Trophoblast cell (in vitro differentiated cells and primary cell): ENCODE data around the gene ZNF554.

Experiments used
- DNase-seq, 2 donors: peaks; one replicate each; pipeline ENCODE4 v3.0.0-alpha.2; 2016
- H2AFZ ChIP-seq: 2 replicates; pipeline ENCODE4 v1.6.1; 2013; ENCODE audit warnings: low read length, moderate library complexity, mild to moderate bottlenecking; ENCODE audit not compliant: insufficient read depth, poor library complexity
- H2AK5ac ChIP-seq: 2 replicates; pipeline ENCODE4 v1.6.1; 2013; ENCODE audit warnings: mild to moderate bottlenecking, low read length
- H2BK120ac ChIP-seq: 2 replicates; pipeline ENCODE4 v1.6.1; 2013; ENCODE audit warnings: low read length, mild to moderate bottlenecking, moderate library complexity; ENCODE audit not compliant: insufficient read depth, poor library complexity
- H2BK12ac ChIP-seq: 2 replicates; pipeline ENCODE4 v1.6.1; 2013; ENCODE audit warnings: mild to moderate bottlenecking, low read length, moderate library complexity
- H2BK5ac ChIP-seq: 2 replicates; pipeline ENCODE4 v1.6.1; 2013; ENCODE audit warnings: low read length, low read depth, moderate library complexity, mild to moderate bottlenecking; ENCODE audit not compliant: poor library complexity
- H3K14ac ChIP-seq: 2 replicates; pipeline ENCODE4 v1.6.1; 2013; ENCODE audit warnings: mild to moderate bottlenecking, low read length
- H3K18ac ChIP-seq: 2 replicates; pipeline ENCODE4 v1.6.1; 2013; ENCODE audit warnings: mild to moderate bottlenecking, low read length
- H3K23ac ChIP-seq: 2 replicates; pipeline ENCODE4 v1.6.1; 2013; ENCODE audit warnings: low read length
- H3K27ac ChIP-seq: 2 replicates; pipeline ENCODE4 v1.5.1; 2013; ENCODE audit warnings: low read depth, mild to moderate bottlenecking, inconsistent platforms, low read length, moderate library complexity
- H3K27me3 ChIP-seq: 2 replicates; pipeline ENCODE4 v1.6.1; 2013; ENCODE audit warnings: inconsistent platforms, mild to moderate bottlenecking, low read length, moderate library complexity; ENCODE audit not compliant: insufficient read depth
- H3K36me3 ChIP-seq, 2 experiments: 1 replicate in 1 of 2; 2 replicates in 1 of 2; pipeline ENCODE4 v1.6.1; 2013; ENCODE audit warnings: low read length in 2 of 2, mild to moderate bottlenecking in 2 of 2, moderate library complexity in 1 of 2; ENCODE audit not compliant: insufficient read depth in 2 of 2, control insufficient read depth in 1 of 2
- H3K4ac ChIP-seq: 2 replicates; pipeline ENCODE4 v1.6.1; 2013; ENCODE audit warnings: low read depth, mild to moderate bottlenecking, low read length, moderate library complexity
- H3K4me1 ChIP-seq, 2 experiments: 1 replicate in 1 of 2; 2 replicates in 1 of 2; pipeline ENCODE4 v1.6.1; 2013; ENCODE audit warnings: low read length in 2 of 2, mild to moderate bottlenecking in 2 of 2, moderate library complexity in 1 of 2; ENCODE audit not compliant: insufficient read depth in 2 of 2, control insufficient read depth in 1 of 2
- H3K4me2 ChIP-seq: 2 replicates; pipeline ENCODE4 v1.6.1; 2013; ENCODE audit warnings: inconsistent platforms, mild to moderate bottlenecking, low read length, moderate library complexity
- H3K4me3 ChIP-seq: 2 replicates; pipeline ENCODE4 v1.5.1; 2013; ENCODE audit warnings: mild to moderate bottlenecking, low read depth, low read length, inconsistent platforms
- H3K79me1 ChIP-seq: one replicate; pipeline ENCODE4 v1.6.1; 2013; ENCODE audit warnings: low read length
- H3K79me2 ChIP-seq: 2 replicates; pipeline ENCODE4 v1.6.1; 2013; ENCODE audit warnings: low read length, mild to moderate bottlenecking; ENCODE audit not compliant: control insufficient read depth, insufficient read depth, poor library complexity
- H3K9ac ChIP-seq: 2 replicates; pipeline ENCODE4 v1.6.1; 2013; ENCODE audit warnings: mild to moderate bottlenecking, low read length
- H3K9me3 ChIP-seq: 2 replicates; pipeline ENCODE4 v1.6.1; 2013; ENCODE audit warnings: low read depth, mild to moderate bottlenecking, control low read depth, inconsistent platforms, low read length; ENCODE audit not compliant: insufficient read depth
- H4K12ac ChIP-seq: 2 replicates; pipeline ENCODE4 v1.6.1; 2013; ENCODE audit warnings: low read depth, mild to moderate bottlenecking, low read length, moderate library complexity
- H4K8ac ChIP-seq: 2 replicates; pipeline ENCODE4 v1.6.1; 2013; ENCODE audit warnings: low read depth, mild to moderate bottlenecking, low read length, moderate library complexity
- H4K91ac ChIP-seq: one replicate; pipeline ENCODE4 v1.6.1; 2013; ENCODE audit warnings: low read depth, mild to moderate bottlenecking, low read length, moderate library complexity
- WGBS: extraction: QIAGEN DNeasy Blood & Tissue Kit; methylation state at CpG from one replicate; pipeline ENCODE4 v1.1.7; 2013; ENCODE audit warnings: missing lambda C conversion rate; ENCODE audit not compliant: insufficient read length, insufficient coverage; ENCODE audit errors: extremely low coverage; 5-methylcytosine and 5-hydroxymethylcytosine counted together

ZNF554 gene

DNA sequence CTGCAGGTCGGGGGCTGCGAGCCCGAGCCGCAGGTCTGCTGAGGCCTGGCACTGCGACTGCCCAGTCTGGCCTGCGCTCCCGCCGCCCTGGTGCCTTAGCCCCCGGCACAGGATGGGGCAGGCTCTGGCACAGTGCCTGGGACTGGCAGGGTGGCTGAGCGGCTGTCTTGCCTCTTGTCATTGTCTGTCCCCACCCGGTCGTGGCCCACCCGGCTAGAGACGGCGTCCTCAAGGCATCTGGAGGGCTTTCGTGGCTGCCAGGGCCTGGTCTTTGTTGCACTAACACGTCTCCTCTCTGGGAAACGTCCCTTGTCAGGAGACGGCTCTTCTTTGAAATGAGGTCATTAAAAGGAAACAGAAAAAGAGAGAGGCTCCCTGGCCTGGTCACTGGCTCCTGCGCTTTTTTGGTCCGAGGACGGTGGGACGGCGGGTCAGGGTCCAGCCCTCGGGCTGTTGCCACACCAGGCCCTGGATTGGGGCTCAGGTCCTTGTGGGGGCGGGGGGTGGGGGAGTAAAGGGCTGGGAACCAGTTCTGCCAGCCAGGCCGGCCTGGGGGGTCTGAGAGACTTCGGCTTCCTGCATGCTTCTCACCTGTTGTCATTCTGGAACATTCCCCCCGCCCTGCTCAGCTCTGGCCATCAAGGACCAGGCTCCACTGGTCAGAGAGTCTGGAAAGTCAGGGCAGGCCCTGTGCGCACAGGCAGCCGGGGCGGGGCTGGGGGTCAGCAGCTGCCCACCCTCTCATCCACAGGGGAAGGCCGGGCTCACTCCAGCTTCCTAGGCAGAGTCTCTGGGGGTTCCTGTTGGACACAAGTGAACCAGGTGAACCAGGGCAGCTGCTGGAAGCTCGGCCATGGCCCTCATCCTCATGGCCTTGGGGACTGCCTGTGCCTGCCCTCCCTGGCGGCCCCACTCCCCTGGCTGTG lies 6.2 kb upstream of the ZNF554 start:
- Histone ChIP-seq H2BK120ac (peak overlapping the region; percentile 99), H3K4ac (peak overlapping the region; percentile 83), H3K23ac (no peak overlapping the region), H4K8ac (peak overlapping the region; percentile 95), H3K79me1 (peaks cover 37% of the 10 kb centered on the region), H2AK5ac (peak overlapping the region; percentile 99), H3K9me3 (peaks cover 4% of the 10 kb centered on the region), H3K36me3 (peaks cover 56 to 57% of the 10 kb centered on the region in 2 experiments), H4K91ac (peak overlapping the region; percentile 100), H4K12ac (peak overlapping the region; percentile 87), H3K9ac (no peak overlapping the region), H3K14ac (peak overlapping the region; percentile 97), H3K4me3 (no peak overlapping the region), H3K4me2 (peak overlapping the region; percentile 3), H3K79me2 (peaks cover 11% of the 10 kb centered on the region), H3K27me3 (no peaks in the 10 kb centered on the region), H3K18ac (peak overlapping the region; percentile 97), H2BK12ac (peak overlapping the region; percentile 99), H2AFZ (peak overlapping the region; percentile 67), H3K27ac (peak overlapping the region; percentile 100), H2BK5ac (peak overlapping the region; percentile 97), H3K4me1 (peaks cover 29 to 33% of the 10 kb centered on the region in 2 experiments)
- DNase-seq: peak; percentile 30 to 31
- WGBS: no CpG with 5 or more reads among the region's 35 CpGs

DNA sequence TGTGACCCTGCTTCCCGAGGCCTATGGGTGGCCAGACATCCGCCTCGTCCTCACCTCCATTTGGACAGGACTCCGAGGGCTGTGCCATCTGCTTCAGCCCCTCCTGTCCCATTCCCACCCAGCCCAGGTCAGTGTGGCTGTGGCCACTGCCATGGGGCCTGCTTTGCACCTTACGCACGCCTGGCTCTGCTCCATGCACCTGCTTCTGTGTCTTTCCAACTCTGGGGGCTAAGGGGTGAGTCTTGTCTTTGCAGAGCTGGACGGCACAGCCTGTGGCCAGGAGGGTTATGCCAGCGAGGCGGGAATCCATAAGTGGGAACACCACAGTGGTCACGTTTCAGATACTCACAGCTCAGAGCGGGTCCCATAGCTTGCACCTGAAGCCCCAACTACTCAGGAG lies 5.2 kb upstream of the ZNF554 start:
- no peak overlapping the region for H3K9ac ChIP-seq

DNA sequence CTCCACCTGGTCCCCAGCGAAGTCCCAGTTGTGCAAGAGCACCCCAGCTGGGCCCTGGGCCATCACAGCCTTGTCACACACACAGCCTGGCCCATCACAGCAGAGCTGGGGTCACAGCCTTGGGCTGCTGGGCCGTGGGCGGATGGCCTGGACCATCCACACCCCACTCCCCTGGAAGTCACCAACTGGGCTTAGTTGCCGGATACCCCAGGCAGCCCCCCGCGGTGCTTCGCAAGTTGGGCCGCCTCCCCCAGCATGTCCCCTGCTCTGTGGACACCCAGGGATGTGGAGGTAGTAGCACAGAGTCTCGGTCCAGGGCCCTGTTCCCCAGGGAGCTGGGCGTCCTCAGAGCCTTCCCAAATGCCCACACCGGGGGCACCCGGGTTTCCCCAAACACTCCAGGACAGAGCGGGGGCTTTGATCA lies 4.5 kb upstream of the ZNF554 start:
- Histone ChIP-seq H3K4ac (peak overlapping the region; percentile 31), H3K27ac (no peak overlapping the region)
- no CpG with 5 or more reads among the region's 13 CpGs for WGBS

More for the DNA sequence above, 5.2 kb upstream of the ZNF554 start:
- Histone ChIP-seq H2BK5ac (peak overlapping the region; percentile 94), H3K4me3 (peak overlapping the region; percentile 16), H3K79me1 (peaks cover 37% of the 10 kb centered on the region), H3K27ac (peak overlapping the region; percentile 96), H3K27me3 (no peaks in the 10 kb centered on the region), H4K8ac (peak overlapping the region; percentile 95), H3K23ac (no peak overlapping the region), H3K4ac (peak overlapping the region; percentile 80), H2BK120ac (peak overlapping the region; percentile 99), H3K9me3 (peaks cover 4% of the 10 kb centered on the region), H4K91ac (peak overlapping the region; percentile 100), H3K79me2 (peaks cover 11% of the 10 kb centered on the region), H3K18ac (peak overlapping the region; percentile 97), H3K4me1 (peaks cover 29 to 33% of the 10 kb centered on the region in 2 experiments), H2AK5ac (peak overlapping the region; percentile 99), H3K14ac (peak overlapping the region; percentile 96), H4K12ac (peak overlapping the region; percentile 87), H2BK12ac (peak overlapping the region; percentile 99), H2AFZ (no peak overlapping the region), H3K36me3 (peaks cover 47 to 48% of the 10 kb centered on the region in 2 experiments), H3K4me2 (no peak overlapping the region)
- no CpG with 5 or more reads among the region's 11 CpGs for WGBS
- DNase-seq: no peak

DNA sequence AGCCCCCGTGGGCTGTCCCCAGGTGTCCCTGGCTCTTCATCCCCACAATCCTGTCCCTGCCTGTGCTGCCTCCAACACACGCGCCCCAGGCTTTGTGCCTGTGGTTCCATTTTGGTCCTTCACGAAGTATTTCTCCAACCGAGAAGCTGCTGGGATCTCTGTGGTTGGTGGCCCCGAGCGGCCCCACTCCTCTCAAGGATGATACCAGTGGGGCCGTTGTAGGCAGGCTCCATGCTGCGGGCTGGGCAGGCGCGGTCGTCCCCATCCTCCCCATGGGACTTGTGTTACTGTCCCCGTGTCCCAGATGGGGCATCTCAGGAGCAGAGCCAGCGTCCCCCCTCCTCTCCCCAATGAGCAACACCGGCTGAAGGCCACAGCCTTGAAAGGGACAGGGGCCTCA lies 3.7 kb upstream of the ZNF554 start:
- H3K27ac ChIP-seq: no peak overlapping the region
- no peaks in the 10 kb centered on the region for H3K27me3 ChIP-seq
- H3K14ac ChIP-seq: no peak overlapping the region
- peak overlapping the region; percentile 61 for H2BK12ac ChIP-seq
- no peak overlapping the region for H3K4me3 ChIP-seq
- peak overlapping the region; percentile 52 for H2AK5ac ChIP-seq
- no peak overlapping the region for H4K8ac ChIP-seq
- H2BK5ac ChIP-seq: no peak overlapping the region
- H3K4me1 ChIP-seq: peaks cover 29 to 36% of the 10 kb centered on the region in 2 experiments
- H3K9me3 ChIP-seq: no peaks in the 10 kb centered on the region
- H2AFZ ChIP-seq: no peak overlapping the region
- no peak for DNase-seq
- no peak overlapping the region for H3K23ac ChIP-seq
- no CpG with 5 or more reads among the region's 15 CpGs for WGBS
- peak overlapping the region; percentile 56 for H4K91ac ChIP-seq
- no peak overlapping the region for H4K12ac ChIP-seq
- peaks cover 18% of the 10 kb centered on the region for H3K79me2 ChIP-seq
- H3K79me1 ChIP-seq: peaks cover 44% of the 10 kb centered on the region
- no peak overlapping the region for H3K9ac ChIP-seq
- no peak overlapping the region for H3K4ac ChIP-seq
- peaks cover 32 to 33% of the 10 kb centered on the region in 2 experiments for H3K36me3 ChIP-seq
- no peak overlapping the region for H3K18ac ChIP-seq
- H2BK120ac ChIP-seq: peak overlapping the region; percentile 69
- no peak overlapping the region for H3K4me2 ChIP-seq

More for the DNA sequence above, 4.5 kb upstream of the ZNF554 start:
- H4K12ac ChIP-seq: no peak overlapping the region
- H3K23ac ChIP-seq: no peak overlapping the region
- peak overlapping the region; percentile 43 for H3K18ac ChIP-seq
- peak overlapping the region; percentile 86 for H2AK5ac ChIP-seq
- peak overlapping the region; percentile 33 for H2BK5ac ChIP-seq
- no peaks in the 10 kb centered on the region for H3K9me3 ChIP-seq
- H3K27me3 ChIP-seq: no peaks in the 10 kb centered on the region
- peak overlapping the region; percentile 25 for H4K8ac ChIP-seq
- peaks cover 29 to 33% of the 10 kb centered on the region in 2 experiments for H3K4me1 ChIP-seq
- no peak overlapping the region for H3K4me2 ChIP-seq
- H2BK12ac ChIP-seq: peak overlapping the region; percentile 92
- peak overlapping the region; percentile 49 for H4K91ac ChIP-seq
- peak overlapping the region; percentile 69 for H3K14ac ChIP-seq
- H2BK120ac ChIP-seq: peak overlapping the region; percentile 57
- H3K79me2 ChIP-seq: peaks cover 15% of the 10 kb centered on the region
- H3K79me1 ChIP-seq: peaks cover 42% of the 10 kb centered on the region
- H3K36me3 ChIP-seq: peaks cover 39 to 40% of the 10 kb centered on the region in 2 experiments
- H3K9ac ChIP-seq: peak overlapping the region; percentile 30
- no peak for DNase-seq
- no peak overlapping the region for H3K4me3 ChIP-seq
- no peak overlapping the region for H2AFZ ChIP-seq
